K562 (cell line): ENCODE data around the gene CSNK1A1. TPM values are rescaled to one million over a fixed set of nuclear protein-coding genes. Genes with fewer than 3 reads are reported as not detected.
A peak's percentile ranks its signal among the peaks of the same experiment; 100 is the strongest.

Source experiments
- ATAC-seq: fragments of 200-7000 bp; cut with Tn5 transposase; 3 replicates; pipeline ENCODE4 v1.9.1; 2020; ENCODE audit warnings: moderate library complexity
- BruUV-seq: library from RNA; stranded (reverse); fragments of 400-500 nt; replicated peaks from 2 replicates; lab custom pipeline; 2021; lab: Mats Ljungman, UMichigan
- CTCF ChIA-PET: fragments of 300-600 bp; formaldehyde crosslinking; extraction: SDS; loops from one replicate; lab custom pipeline; 2021; ENCODE audit warnings: low intra/inter-chr PET ratio; lab: Yijun Ruan, JAX
- POLR2A ChIA-PET: fragments of 300-600, 350-650 bp; sonication (Branson Sonifier 250); formaldehyde crosslinking; extraction: SDS; loops from one replicate; lab custom pipeline; 2021; ENCODE audit warnings: antibody characterized with exemption, inconsistent platforms; lab: Yijun Ruan, JAX
- DNase-seq, 4 experiments: peaks; one replicate each; pipeline versions ENCODE4 v3.0.0 to v3.0.0-alpha.2; 2011 to 2018; ENCODE audit warnings: low spot score in 3 of 4, mixed read lengths in 3 of 4; ENCODE audit errors: extremely low read depth in 1 of 4
- FAIRE-seq: peaks from 2 replicates; lab custom pipeline; 2011; peaks lifted over from hg19 to GRCh38; lab: Jason Lieb, UNC
- H2AFZ ChIP-seq: 2 replicates; pipeline ENCODE4 v1.6.0; 2011; ENCODE audit warnings: low read depth, low read length, control low read depth, inconsistent platforms
- H3K27ac ChIP-seq: fragments of 200-600 bp; 3 replicates; pipeline ENCODE4 v1.8.0; 2011; ENCODE audit warnings: low read depth, mild to moderate bottlenecking, control low read depth, inconsistent platforms, low read length, moderate library complexity, mixed read lengths; ENCODE audit errors: extremely low read depth
- H3K27me3 ChIP-seq, 2 experiments: fragments of 300-600 bp in 1 of 2; 2 replicates in 1 of 2; 3 replicates in 1 of 2; pipeline versions ENCODE4 v1.6.0 to v1.8.0; 2011; ENCODE audit warnings: inconsistent platforms in 2 of 2, low read length in 2 of 2, mild to moderate bottlenecking in 1 of 2, mixed read lengths in 1 of 2, moderate library complexity in 1 of 2; ENCODE audit not compliant: control insufficient read depth in 2 of 2, insufficient read depth in 2 of 2
- H3K36me3 ChIP-seq: fragments of 300-600 bp; 3 replicates; pipeline ENCODE4 v1.8.0; 2011; ENCODE audit warnings: mild to moderate bottlenecking, low read length, inconsistent platforms; ENCODE audit not compliant: control insufficient read depth, insufficient read depth
- H3K4me1 ChIP-seq, 2 experiments: fragments of 200-600 bp in 1 of 2; replicated peaks in 1 of 2; 2 replicates in 1 of 2; 3 replicates in 1 of 2; pipeline versions ENCODE4 v1.5.1 to v1.8.0; 2011; ENCODE audit warnings: inconsistent platforms in 2 of 2, low read length in 2 of 2, mild to moderate bottlenecking in 1 of 2, mixed read lengths in 1 of 2, moderate library complexity in 1 of 2; ENCODE audit not compliant: control insufficient read depth in 2 of 2, insufficient read depth in 2 of 2
- H3K4me2 ChIP-seq: 2 replicates; pipeline ENCODE4 v1.6.1; 2011; ENCODE audit warnings: low read length, control low read depth, inconsistent platforms, mixed read lengths; ENCODE audit not compliant: insufficient read depth
- H3K4me3 ChIP-seq: fragments of 200-600 bp; sonication (generic), shearing (Covaris generic); 2 replicates; pipeline ENCODE4 v1.5.1; 2016; ENCODE audit warnings: control low read depth, inconsistent platforms
- H3K79me2 ChIP-seq: fragments of 200-600 bp; 3 replicates; pipeline ENCODE4 v1.8.0; 2011; ENCODE audit warnings: low read length, inconsistent platforms; ENCODE audit not compliant: control insufficient read depth, insufficient read depth
- H3K9ac ChIP-seq, 2 experiments: 2 replicates each; pipeline versions ENCODE4 v1.6.0 to v1.6.1; 2011; ENCODE audit warnings: low read depth in 2 of 2, low read length in 2 of 2, control low read depth in 1 of 2, inconsistent platforms in 1 of 2, mild to moderate bottlenecking in 1 of 2, mixed read lengths in 1 of 2; ENCODE audit not compliant: insufficient read depth in 1 of 2
- H3K9me1 ChIP-seq: one replicate; pipeline ENCODE4 v1.6.0; 2011; ENCODE audit warnings: inconsistent platforms, mild to moderate bottlenecking, low read length, moderate library complexity; ENCODE audit not compliant: control insufficient read depth, insufficient read depth
- H3K9me3 ChIP-seq: replicated peaks from 2 replicates; pipeline ENCODE4 v1.5.1; 2011; ENCODE audit warnings: low read depth, low read length, inconsistent platforms; ENCODE audit not compliant: control insufficient read depth, insufficient read depth
- H4K20me1 ChIP-seq: replicated peaks from 2 replicates; pipeline ENCODE4 v1.6.1; 2011; ENCODE audit warnings: low read length, inconsistent platforms, mixed read lengths; ENCODE audit not compliant: control insufficient read depth, insufficient read depth
- RBFOX2 ChIP-seq: fragments of 200-400 bp; formaldehyde crosslinking; IDR thresholded peaks from 2 replicates; pipeline ENCODE4 v1.6.1; 2017; ENCODE audit warnings: low read depth, mild to moderate bottlenecking, low read length, moderate library complexity
- RCOR1 ChIP-seq, 2 experiments: IDR thresholded peaks; 2 replicates each; pipeline ENCODE4 v1.6.1; 2012; ENCODE audit warnings: low read depth in 2 of 2, low read length in 2 of 2, borderline replicate concordance in 1 of 2, improper control_type of control experiment in 1 of 2
- TAF15 ChIP-seq: fragments of 200-400 bp; formaldehyde crosslinking; IDR thresholded peaks from 2 replicates; pipeline ENCODE4 v1.6.1; 2017; ENCODE audit warnings: mild to moderate bottlenecking, low read depth, low read length, moderate library complexity
- XRCC3 ChIP-seq: fragments of 450-650 bp; IDR thresholded peaks from 2 replicates; pipeline ENCODE4 v1.6.1; 2017; ENCODE audit warnings: mild to moderate bottlenecking, moderate library complexity
- ZNF217 ChIP-seq: sonication (generic); formaldehyde crosslinking; IDR thresholded peaks from 2 replicates; pipeline ENCODE4 v1.8.0; 2022; ENCODE audit warnings: mild to moderate bottlenecking, missing genetic modification reagents
- ZSCAN29 ChIP-seq: fragments of 450-650 bp; IDR thresholded peaks from 2 replicates; pipeline ENCODE4 v1.6.1; 2017
- WGBS: fragments of 100-300 bp; shearing (Covaris generic); methylation state at CpG from one replicate; pipeline ENCODE4 v1.1.6; 2016; ENCODE audit warnings: low coverage, mixed read lengths; ENCODE audit not compliant: insufficient coverage; ENCODE audit errors: missing lambda C conversion rate; 5-methylcytosine and 5-hydroxymethylcytosine counted together
- in situ Hi-C: fragments of 300-500 bp; cut with MboI; formaldehyde crosslinking; loops from 4 replicates; pipeline ENCODE4 v1.15.0; 2018; ENCODE audit warnings: inconsistent platforms, mixed read lengths
- intact Hi-C: fragments of 100-400 bp; cut with micrococcal nuclease; formaldehyde crosslinking; loops from 2 replicates; pipeline ENCODE4 v1.14.2; 2022
- polyA plus RNA-seq, 8 experiments: library from polyadenylated mRNA; depleted of rRNA in 4 of 8; stranded (reverse) in 5 of 8; unstranded in 3 of 8; fragments of >200 nt; fragmentation: Nextera tagmentation in 2 of 8; fragmentation: Illumina TruSeq in 1 of 8; extraction: Ambion mirVana in 2 of 8; extraction: Trizol in 1 of 8; gene quantifications; 2 replicates each; pipeline versions ENCODE4 v1.2.1 to v1.2.3, GENCODE V29; 2011 to 2014; ENCODE audit warnings: inconsistent platforms in 1 of 8, missing spikeins in 1 of 8
- total RNA-seq, 7 experiments: library from RNA; depleted of rRNA in 6 of 7; stranded (reverse); fragments of >200 nt in 6 of 7; fragmentation: Illumina TruSeq in 2 of 7; extraction: Trizol in 2 of 7; gene quantifications; 2 replicates each; pipeline versions ENCODE4 v1.2.1 to v1.2.3, GENCODE V29; 2011 to 2021; ENCODE audit warnings: low replicate concordance in 1 of 7
- TF ChIP-seq, protein P1 (sequence below): fragments of 250-450 bp; sonication (Bioruptor Pico); IDR thresholded peaks from 2 replicates; pipeline ENCODE4 v1.8.0; 2021; ENCODE audit warnings: borderline replicate concordance, mild to moderate bottlenecking, moderate library complexity; ENCODE audit not compliant: poor library complexity, severe bottlenecking
- TF ChIP-seq, protein P2 (sequence below): fragments of 250-450 bp; sonication (Bioruptor Pico); IDR thresholded peaks from 2 replicates; pipeline ENCODE4 v1.5.0; 2020; ENCODE audit warnings: mild to moderate bottlenecking, borderline replicate concordance
- TF ChIP-seq, protein P3 (sequence below): IDR thresholded peaks from 2 replicates; pipeline ENCODE4 v1.6.1; 2016; ENCODE audit warnings: missing genetic modification characterization, missing compliant biosample characterization

The CSNK1A1 gene
- total and polyA plus RNA-seq, 9 of the 15 experiments (the other 6 are each of a cell fraction or from before 2014, with no cell fraction given), result 49.1 to 196 (median 154) TPM

DNA sequence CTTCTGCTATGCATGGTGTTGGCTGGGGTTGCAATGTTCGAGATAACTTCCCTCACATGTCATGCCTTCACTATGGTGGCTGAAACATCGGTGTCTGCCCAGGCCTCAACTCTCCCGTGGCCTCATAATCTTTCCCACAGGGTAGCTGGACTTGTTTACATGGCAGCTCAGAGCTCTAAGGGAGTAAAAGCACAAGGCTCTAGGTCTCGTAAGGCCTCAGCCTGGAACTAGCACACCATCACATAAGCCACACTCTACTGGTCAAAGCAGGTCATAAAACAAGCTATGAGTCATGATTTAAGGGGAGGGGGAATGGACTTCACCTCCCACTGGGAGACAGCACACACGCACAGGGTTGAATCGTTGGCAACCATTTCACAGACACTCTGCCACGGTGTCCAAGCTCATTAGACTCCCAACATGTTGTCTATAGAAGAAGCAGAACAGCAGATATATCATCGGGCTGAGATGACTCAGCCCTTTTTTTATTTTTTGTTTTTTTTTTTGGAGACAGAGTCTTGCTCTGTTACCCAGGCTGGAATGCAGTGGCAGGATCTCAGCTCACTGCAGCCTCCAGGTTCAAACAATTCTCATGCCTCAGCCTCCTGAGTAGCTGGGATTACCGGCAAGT lies 105.4 kb downstream of the CSNK1A1 start (continued):
- TF ChIP-seq, protein P1, sequence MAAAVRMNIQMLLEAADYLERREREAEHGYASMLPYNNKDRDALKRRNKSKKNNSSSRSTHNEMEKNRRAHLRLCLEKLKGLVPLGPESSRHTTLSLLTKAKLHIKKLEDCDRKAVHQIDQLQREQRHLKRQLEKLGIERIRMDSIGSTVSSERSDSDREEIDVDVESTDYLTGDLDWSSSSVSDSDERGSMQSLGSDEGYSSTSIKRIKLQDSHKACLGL (CRISPR knock-in tag), result no peak
- TF ChIP-seq TAF15 (no peak), ZSCAN29 (no peak), ZNF217 (no peak), XRCC3 (no peak)
- TF ChIP-seq, protein P2, sequence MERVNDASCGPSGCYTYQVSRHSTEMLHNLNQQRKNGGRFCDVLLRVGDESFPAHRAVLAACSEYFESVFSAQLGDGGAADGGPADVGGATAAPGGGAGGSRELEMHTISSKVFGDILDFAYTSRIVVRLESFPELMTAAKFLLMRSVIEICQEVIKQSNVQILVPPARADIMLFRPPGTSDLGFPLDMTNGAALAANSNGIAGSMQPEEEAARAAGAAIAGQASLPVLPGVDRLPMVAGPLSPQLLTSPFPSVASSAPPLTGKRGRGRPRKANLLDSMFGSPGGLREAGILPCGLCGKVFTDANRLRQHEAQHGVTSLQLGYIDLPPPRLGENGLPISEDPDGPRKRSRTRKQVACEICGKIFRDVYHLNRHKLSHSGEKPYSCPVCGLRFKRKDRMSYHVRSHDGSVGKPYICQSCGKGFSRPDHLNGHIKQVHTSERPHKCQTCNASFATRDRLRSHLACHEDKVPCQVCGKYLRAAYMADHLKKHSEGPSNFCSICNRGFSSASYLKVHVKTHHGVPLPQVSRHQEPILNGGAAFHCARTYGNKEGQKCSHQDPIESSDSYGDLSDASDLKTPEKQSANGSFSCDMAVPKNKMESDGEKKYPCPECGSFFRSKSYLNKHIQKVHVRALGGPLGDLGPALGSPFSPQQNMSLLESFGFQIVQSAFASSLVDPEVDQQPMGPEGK (CRISPR knock-in tag), result no peak

DNA sequence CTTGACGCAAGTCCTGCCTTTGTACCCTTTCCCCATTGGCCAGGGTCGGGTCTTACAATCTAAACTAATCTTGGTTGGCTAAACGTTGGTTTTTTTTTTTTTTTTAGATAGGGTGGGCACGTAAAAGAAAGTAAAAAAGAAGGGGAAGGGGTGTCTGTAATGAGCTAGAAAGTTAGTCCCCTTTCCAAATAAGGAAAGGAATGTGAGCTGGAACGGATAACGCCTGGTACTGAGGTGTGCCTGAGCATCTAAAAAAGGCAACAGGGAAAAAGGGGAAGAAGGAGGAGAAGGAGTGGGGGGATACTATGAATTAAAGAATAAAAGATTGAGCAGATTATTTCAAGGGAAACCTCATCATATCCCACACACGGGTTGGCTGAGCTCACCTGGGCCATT lies 105.9 kb downstream of the CSNK1A1 start:
- ChIA-PET POLR2A (interaction anchor here (0.5 to 1.6 kb wide), 8 partner anchors 9 to 118 kb away, joined by 3 to 12 read pairs (median 4); partner anchors contain the start of gene CSNK1A1), CTCF (interaction anchor here (0.7 kb wide), 1 partner anchor 11 kb away, joined by 3 read pairs; no protein-coding TSS in a partner anchor)
- peak overlapping the region; percentile 40 to 57; a peak in 3 of 4 replicates for H3K9ac ChIP-seq
- no peaks in the 10 kb centered on the region for H3K36me3 ChIP-seq
- DNase-seq (no peak), ATAC-seq (no peak), FAIRE-seq (no peak)
- TF ChIP-seq, protein P3, sequence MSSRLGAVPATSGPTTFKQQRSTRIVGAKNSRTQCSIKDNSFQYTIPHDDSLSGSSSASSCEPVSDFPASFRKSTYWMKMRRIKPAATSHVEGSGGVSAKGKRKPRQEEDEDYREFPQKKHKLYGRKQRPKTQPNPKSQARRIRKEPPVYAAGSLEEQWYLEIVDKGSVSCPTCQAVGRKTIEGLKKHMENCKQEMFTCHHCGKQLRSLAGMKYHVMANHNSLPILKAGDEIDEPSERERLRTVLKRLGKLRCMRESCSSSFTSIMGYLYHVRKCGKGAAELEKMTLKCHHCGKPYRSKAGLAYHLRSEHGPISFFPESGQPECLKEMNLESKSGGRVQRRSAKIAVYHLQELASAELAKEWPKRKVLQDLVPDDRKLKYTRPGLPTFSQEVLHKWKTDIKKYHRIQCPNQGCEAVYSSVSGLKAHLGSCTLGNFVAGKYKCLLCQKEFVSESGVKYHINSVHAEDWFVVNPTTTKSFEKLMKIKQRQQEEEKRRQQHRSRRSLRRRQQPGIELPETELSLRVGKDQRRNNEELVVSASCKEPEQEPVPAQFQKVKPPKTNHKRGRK (tag), result 0 out of 2 replicates have a peak, but pooled peaks have one; percentile 14
- TF ChIP-seq RBFOX2, result no peak
- TF ChIP-seq RCOR1 (IDR thresholded peaks at IDR 0.05; ENCODE audit: borderline replicate concordance in 1 of 2, low read depth in 2 of 2, low read length in 2 of 2), result no peak
- no peaks in the 10 kb centered on the region for H3K79me2 ChIP-seq
- H4K20me1 ChIP-seq, result no peaks in the 10 kb centered on the region
- WGBS, result 48% methylated on average over 6 of the region's 7 CpGs
- no peak overlapping the region for H3K4me3 ChIP-seq
- no peaks in the 10 kb centered on the region for H3K27me3 ChIP-seq
- peak overlapping the region; percentile 69 for H3K27ac ChIP-seq
- H3K9me3 ChIP-seq, result peaks cover 6% of the 10 kb centered on the region
- H3K9me1 ChIP-seq, result no peaks in the 10 kb centered on the region
- intact Hi-C loops, result no loop called here
- in situ Hi-C loops, result no loop called here
- BruUV-seq, result no TSS peak
- H3K4me1 ChIP-seq, result peaks cover 43 to 45% of the 10 kb centered on the region in 2 experiments
- H3K4me2 ChIP-seq, result peak overlapping the region; percentile 51
- peak overlapping the region; percentile 97 for H2AFZ ChIP-seq
